ENCODE results near the gene SPOCK2.

GRCh38 chr10:72034040-72034499, 54.3 kb downstream of the SPOCK2 start:
- TF ChIP-seq CTCF (IDR thresholded peaks at IDR 0.05; ENCODE audit: low read depth, low read length): no peak
- TF ChIP-seq EZH2phosphoT487 (IDR thresholded peaks at IDR 0.05; ENCODE audit: low read depth): no peak

All from OCI-LY3 (cell line).